GM18951 (cell line): ENCODE measurements around the gene ATF6B.

ENCODE experiments used
- POLR2A ChIP-seq: IDR thresholded peaks from 4 replicates; pipeline ENCODE4 v1.6.1; 2011; ENCODE audit warnings: mild to moderate bottlenecking; ENCODE audit not compliant: insufficient read length, insufficient read depth; ENCODE audit errors: extremely low read depth
- in situ Hi-C: fragments of 300-500 bp; cut with MboI; formaldehyde crosslinking; loops from one replicate; pipeline ENCODE4 v1.12.0; 2022; ENCODE audit warnings: low sequenced_read_pairs, mixed read lengths, inconsistent platforms; ENCODE audit not compliant: unreplicated experiment

The ATF6B gene

DNA sequence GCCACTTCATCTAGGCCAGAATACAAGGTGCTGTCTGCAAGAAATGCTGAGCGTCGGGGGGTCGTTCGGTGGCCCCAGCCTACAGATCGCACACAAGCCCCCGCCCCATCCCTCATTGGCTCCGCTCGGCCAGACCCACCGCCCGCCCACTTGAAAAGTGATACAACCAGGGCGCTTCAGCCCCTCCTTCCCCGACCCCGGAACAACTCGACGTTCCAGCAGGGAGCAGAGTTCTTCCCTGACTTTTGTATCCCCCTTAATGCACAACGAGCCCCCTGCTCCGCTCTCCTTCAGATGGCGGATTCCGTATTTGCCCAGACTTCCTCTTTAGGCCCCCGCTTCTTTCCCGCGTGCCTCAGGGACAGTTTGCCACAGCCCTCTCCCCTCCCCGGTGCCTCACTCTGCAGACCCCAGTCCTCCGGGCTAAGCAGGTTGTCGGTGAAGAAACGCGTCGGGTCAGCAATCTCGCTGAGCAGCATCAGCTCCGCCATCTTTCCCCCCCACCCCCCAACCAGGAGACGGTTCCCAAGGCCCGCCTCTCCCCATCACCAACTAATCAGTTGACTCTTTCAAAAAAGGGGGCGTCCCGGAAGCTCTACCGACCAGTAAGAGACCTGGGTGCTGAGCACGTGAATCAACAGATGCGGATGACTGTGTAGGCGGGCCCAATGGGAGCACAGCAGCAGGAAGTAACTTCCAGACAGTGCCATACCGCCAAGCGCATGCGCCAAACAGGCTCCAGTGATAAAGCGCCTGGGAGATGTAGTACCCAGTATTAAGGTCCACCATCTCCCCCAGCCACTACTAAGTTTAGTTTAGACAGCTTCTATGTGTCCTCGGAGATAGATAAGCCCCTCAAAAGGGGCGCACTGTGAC is at the start of gene ATF6B:
TSS of gene ATF6B (minus strand) at position 530 of the 876 bp plus-strand sequence. CDS start at position 491, 39 bp downstream.
- peak; percentile 75 for TF ChIP-seq POLR2A
- in situ Hi-C loops: no loop called here

DNA sequence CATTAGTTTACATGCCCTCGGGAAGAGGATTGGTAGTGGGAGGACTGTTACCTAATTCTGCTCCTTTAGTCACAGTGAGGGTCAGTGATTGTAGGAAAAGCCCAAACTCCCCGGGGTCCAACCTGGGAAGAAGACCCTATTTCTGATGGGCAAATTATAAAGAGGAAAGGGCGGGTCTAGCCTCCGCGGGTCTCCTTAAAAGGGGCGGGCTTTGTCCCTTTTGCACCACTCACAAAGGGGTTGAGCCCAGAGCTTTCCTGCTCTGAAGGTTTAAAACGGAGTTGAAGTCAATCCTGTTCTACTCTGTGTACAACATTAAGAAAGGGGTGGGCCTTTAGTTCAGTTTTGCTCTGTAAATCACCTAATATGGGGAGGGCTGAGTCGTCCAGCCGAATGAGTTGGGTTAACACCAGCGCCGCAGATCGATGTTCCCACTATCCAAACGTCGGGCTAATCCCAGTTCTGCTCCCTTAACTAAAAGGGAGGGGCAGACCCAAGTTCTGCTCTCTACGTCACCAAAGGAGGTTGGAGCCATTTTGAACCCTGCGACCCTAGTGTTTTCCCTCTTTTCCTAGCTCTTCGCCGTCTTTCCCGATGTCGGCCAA is 49.2 kb upstream of the ATF6B start:
- in situ Hi-C loops: no loop called here
- peak; percentile 45 for TF ChIP-seq POLR2A

GRCh38 chr6:32176476-32177182 is 48.6 kb upstream of the ATF6B start:
- in situ Hi-C loops: no loop called here
- no peak for TF ChIP-seq POLR2A

DNA sequence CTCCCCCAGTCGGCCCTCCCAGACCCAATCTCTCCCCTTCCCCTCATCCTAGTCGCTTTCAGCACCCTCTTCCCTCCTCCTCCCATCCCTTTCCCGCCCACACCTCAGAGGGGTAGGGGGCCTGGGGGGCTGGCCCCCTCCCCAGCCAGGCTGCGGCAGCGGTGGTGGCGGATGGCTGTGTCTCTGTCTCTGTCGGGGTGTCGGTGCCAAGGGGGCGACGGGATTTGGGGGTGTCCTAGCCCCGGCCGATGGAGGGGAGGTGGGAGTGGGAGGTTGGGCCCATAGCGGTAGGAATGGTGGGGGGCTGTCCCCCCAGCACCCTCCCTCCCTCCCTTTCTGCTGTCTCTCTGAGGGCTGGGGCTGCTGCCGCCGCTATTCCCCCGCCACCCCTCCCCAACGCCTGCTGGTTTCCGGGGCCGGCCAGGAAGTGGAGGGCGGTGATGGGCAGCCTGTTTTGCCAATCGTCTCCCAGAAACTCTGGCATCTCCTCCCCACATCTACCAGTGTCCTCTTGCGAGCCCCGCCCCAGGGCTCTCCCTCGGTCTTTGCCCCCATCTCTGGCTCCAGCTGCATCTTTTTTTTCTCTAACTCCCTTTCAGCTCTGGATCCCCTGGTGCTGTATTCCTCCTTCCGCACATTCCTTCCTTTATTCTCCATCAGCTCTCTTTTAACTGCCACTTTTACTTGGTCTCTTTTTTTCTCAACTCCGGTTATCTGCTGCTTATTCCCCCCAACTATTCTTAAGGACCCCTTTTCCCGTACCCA is 47.8 kb upstream of the ATF6B start, which contains the start of gene AGPAT1:
TSS of gene AGPAT1 (minus strand) at position 374 of the 765 bp plus-strand sequence. CDS start 4,588 bp downstream, outside the sequence.
- TF ChIP-seq POLR2A: peak; percentile 67
- in situ Hi-C loops: no loop called here

DNA sequence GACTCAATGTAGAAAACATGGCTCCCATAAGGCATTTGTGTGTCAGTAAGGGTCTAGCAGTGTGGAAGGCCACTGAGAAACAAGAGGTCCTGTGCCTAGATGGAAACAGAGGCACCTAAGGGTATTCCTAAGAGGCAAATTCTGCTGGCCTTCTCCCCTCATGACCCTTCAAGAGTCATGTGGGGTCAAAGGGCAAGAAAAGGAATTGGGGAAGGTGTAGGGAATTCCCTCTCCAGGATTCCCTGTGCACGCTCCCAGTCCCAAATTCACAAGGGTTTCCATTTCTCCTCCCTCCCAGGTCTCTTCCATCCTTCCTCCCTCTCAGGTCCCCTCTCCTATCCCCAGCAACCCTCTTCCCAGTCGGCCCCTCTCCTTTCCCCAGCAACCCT is 47.3 kb upstream of the ATF6B start:
- in situ Hi-C loops: no loop called here
- no peak for TF ChIP-seq POLR2A

DNA sequence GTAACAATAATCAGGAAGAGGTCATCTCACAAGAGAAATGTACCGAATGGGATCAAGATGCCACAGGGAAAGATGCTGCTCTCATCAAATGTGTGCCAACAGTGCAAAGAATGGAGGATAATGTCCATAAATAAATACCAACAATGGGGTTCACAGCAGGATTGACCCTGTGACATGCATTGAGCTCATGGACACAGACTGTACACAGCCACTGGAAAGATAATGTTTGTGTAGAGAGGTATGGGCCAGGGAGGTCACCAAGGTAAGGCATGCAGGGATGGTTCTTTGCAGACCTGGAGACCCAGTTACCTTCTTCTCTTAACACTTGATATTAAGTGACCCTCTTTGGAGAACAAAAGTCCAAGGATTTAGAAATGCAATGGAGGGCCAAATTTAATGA is 46.4 kb upstream of the ATF6B start:
- in situ Hi-C loops: no loop called here

DNA sequence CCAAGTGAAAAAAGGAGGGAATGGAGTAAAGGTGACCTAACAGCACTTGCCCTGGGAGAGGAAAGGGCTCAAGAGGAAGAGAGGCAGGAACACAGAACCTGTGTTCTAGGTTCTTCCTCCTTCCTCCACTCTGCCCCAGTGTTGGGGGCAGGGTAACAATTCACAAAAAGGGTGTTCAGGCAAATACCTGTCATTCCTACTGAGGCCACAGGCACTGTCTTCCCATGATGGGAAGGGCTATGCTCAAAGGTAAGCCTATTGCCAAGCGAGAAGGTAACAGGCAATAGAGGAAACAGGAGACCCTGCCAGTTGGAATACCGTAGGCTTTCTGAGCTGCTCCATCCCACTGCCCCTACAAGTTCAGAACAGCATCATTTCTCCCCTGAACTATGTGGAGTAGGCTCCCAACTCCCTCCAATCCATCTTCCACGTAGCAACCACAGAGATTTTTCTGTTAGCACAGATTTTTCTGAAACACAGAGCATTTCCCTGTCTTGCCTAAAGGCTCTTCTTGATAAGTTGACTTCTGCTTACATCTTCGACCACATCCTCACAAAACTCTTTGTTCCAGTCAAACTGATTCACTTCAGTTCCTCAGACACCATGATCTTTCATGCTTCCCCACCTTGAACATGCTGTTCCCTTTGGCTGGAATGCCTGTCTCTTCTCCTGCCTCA is 45.1 kb upstream of the ATF6B start:
- in situ Hi-C loops: no loop called here
- no peak for TF ChIP-seq POLR2A

More for the DNA sequence above, 46.4 kb upstream of the ATF6B start:
- no peak for TF ChIP-seq POLR2A

DNA sequence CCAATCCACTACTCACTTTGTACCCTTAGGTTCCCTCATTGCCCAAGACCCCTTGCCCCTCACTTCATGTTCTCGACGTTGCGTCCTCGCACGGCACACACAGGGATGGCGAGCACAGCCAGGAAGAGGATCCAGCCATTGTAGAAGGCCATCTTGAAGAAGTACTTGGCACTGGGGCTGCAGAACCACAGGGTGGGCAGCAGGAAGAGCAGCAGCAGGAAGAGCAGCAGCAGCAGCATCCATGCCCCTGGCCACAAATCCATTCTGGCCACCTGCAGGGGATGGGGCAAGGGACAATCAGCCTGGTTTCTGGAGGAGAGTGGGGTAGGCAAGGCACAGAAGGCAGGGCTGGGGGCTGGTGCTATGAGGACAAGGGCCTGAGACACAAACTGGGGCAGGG is 43.2 kb upstream of the ATF6B start:
- in situ Hi-C loops: no loop called here
- no peak for TF ChIP-seq POLR2A

DNA sequence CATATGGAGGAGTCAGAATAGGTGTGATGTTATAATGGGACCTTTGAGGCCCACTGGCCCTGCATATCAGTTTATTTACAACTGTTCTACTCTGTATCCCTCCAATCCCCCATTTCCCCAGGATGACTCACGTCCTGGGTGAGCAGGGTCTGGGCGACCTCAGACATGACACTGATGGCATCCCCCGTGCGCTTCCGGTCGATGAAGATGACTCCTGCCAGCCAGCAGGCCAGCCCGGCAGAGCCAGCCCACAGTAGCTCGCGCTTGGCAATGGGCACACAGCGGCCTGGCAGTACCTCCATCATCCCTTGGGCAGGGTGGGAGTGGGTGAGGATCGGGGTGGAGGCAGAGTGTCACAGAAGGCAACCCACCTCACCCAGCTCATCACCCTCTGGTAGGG is 42.2 kb upstream of the ATF6B start:
- in situ Hi-C loops: no loop called here

DNA sequence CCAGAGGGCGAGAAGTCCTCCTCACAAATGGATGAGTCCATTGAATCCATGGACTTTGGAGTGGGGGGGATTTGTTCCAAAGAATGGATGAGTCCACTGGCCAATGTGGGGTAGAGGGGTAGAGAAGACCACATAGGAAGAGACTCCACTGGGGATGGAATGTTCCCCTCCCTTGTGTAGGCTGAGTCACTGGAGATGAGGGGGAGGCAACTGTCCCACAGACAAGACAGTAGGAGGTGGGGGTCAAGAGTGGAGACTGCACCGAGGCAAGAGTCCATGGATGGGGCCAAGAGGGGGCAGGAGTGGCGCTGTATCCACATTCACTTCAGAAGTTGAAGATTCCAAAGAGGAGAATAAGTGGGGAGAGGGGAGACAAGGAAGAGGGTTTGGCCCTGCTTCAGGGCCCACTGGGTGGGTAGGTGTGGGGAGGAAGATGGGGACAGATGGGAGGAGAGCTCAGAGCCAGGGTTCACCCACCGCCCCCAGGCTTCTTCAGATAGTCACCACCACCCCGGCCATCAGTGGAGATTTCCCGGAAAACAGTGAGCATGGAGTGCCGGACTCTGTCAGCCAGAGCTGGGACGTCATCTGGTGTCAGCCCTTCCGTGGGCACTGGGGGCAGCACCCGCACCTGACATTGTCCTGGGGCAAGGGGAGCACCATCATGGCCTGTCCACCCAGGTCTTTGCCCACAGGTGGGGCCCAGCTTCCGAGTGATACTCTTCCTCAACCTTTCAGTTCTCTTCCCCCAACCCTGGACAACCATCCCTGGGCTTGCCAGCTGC is 41.0 kb upstream of the ATF6B start:
- in situ Hi-C loops: no loop called here
- TF ChIP-seq POLR2A: no peak

More for the DNA sequence above, 42.2 kb upstream of the ATF6B start:
- no peak for TF ChIP-seq POLR2A

DNA sequence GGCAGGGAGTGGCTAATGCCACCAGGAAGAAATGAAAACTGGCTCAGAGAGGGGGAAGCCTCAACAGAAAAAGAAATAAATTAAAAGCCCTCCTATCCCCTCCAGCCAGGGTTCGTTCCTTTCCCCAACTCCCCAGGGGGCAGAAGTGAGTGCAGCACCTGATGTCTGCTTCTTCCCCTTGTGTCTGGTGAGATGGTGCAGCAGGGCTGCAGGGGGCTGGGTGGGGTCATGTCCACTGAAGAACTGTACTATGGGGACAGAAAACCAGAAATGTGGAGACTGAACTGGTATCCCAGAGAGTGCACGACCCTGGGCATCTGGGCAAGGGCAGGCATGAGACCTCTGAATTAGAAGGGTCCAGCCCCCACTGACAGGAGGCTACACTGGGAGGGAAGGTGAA is 40.3 kb upstream of the ATF6B start:
- TF ChIP-seq POLR2A: no peak
- in situ Hi-C loops: no loop called here

DNA sequence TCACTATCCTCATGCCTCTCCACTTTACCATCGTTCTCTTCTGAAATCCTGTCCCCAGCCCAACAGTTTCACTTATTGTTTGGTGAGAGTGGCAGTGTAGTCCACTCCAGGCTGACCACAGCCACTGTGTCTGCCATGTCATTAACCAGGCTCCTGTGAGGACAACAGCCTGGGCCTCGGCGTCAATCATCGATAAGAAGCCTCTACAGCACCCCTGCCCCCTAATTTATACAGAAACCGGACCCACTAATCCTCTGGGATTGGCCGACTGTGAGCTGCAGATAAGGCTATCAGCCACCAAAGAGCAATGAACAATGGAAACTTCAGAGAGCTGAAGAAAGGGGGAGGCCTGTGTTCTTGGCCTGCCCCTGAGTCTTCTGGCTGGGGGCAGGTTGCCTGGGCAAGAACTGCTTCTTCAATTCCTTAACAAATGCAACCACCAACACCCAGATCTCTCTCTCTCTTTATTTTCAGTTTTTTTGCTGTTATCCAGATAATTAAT is 39.8 kb upstream of the ATF6B start:
- TF ChIP-seq POLR2A: no peak
- in situ Hi-C loops: no loop called here
